Skeletal muscle cell (primary cell): ENCODE data around the gene HEYL.
"Not testable (repeated sequence)": the region's sequence is repeated elsewhere in the genome, so short reads cannot be mapped to it uniquely, and the experiment has no call there.

ENCODE experiments used
- DNase-seq: peaks from one replicate; pipeline ENCODE4 v3.0.0-alpha.2; 2010; ENCODE audit warnings: low read depth
- H3K4me3 ChIP-seq: 2 replicates; pipeline ENCODE4 v1.5.1; 2011; ENCODE audit warnings: low read depth, mild to moderate bottlenecking, control low read depth, low read length, moderate library complexity

The HEYL gene

GRCh38 chr1:39617488-39618049 lies 21.9 kb downstream of the HEYL start:
- no peak for DNase-seq
- no peak overlapping the region for H3K4me3 ChIP-seq

- H3K4me3 ChIP-seq: no peak overlapping the region
- DNase-seq: no peak
Measured at GRCh38 chr1:39615086-39615673, 24.3 kb downstream of the HEYL start.

DNA sequence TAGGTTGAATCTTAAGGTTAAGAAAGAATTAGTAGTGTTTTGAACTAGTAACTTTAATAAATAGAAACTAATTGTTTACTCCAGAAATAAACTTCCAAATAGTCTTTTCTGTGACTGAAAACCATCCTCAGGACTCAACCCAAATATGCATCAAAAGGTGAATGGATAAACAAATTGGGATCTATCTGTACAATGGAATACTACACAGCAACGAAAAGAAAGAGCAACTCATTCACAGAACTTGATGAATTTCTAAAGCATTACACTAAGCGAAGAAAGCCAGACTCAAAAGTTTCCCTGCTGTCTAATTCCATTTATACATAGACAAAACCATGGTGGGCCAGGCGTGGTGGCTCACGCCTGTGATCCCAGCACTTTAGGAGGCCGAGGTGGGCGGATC lies 25.0 kb downstream of the HEYL start:
- H3K4me3 ChIP-seq: no peak overlapping the region
- no peak for DNase-seq

GRCh38 chr1:39613250-39613649 lies 26.2 kb downstream of the HEYL start:
- DNase-seq: no peak
- no peak overlapping the region for H3K4me3 ChIP-seq

DNA sequence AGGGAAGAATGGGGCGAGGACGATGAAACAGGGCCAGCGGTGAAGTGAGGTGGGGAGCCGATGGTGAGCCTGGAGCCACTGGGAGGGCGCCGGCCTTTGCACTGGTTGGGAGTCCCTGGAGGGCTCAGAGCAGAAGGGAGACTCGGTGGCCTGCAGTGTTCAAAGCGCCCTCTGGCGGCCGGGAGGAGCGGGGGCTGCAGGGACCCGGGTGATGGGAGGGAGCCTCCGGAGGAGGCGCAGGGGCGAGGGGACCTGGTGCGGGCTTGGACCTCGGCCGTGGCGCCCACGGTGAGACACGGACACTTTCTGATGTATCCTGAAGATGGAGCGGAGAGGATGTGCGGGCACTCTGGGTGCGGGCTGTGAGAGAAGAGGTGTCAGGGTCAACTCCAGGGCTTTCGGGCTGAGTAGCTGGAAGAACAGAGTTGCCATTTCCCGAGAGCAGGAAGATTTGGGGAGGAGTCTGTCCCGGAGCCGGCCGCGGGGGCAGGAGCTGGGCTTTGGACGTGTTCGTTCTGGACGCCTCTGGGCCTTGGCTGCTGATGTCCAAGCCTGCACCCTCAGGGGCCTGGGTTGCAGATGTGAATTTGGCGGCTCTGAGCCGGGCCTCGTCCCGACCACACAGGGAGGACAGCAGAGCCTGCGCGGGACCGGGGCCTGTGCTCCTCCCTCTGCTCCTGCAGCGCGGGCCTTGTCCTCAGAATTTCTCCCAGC lies 29.7 kb downstream of the HEYL start:
- no peak overlapping the region for H3K4me3 ChIP-seq
- DNase-seq: no peak

DNA sequence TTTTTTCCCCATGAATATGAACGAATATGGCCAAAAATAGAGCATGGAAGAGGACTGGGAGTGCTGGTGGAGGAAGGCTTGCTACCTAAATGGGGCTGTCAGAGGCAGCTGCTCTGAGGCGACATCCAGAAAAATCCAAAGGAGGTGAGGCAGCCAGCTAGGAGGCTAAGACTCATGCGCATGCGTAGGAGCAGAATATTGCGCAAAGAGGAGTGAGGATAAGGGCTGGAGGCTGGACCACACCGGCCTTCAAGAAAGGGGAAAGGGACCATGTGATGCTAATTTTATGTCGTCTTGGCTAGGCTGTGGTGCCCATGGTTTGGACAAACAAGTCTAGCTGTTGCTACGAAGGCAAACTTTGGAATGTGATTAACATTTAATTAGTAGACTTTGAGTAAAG lies 30.5 kb downstream of the HEYL start:
- DNase-seq: no peak
- H3K4me3 ChIP-seq: no peak overlapping the region

- H3K4me3 ChIP-seq, DNase-seq: not testable (repeated sequence)
Measured at GRCh38 chr1:39603677-39604076, 35.8 kb downstream of the HEYL start.

GRCh38 chr1:39601667-39602255 lies 37.7 kb downstream of the HEYL start:
- not testable (repeated sequence) for DNase-seq, H3K4me3 ChIP-seq

- DNase-seq: no peak
Measured at GRCh38 chr1:39596163-39596562, 43.3 kb downstream of the HEYL start.

GRCh38 chr1:39593386-39593785 lies 46.1 kb downstream of the HEYL start:
- H3K4me3 ChIP-seq: no peak overlapping the region
- no peak for DNase-seq

More at GRCh38 chr1:39596163-39596562, 43.3 kb downstream of the HEYL start:
- H3K4me3 ChIP-seq: no peak overlapping the region

DNA sequence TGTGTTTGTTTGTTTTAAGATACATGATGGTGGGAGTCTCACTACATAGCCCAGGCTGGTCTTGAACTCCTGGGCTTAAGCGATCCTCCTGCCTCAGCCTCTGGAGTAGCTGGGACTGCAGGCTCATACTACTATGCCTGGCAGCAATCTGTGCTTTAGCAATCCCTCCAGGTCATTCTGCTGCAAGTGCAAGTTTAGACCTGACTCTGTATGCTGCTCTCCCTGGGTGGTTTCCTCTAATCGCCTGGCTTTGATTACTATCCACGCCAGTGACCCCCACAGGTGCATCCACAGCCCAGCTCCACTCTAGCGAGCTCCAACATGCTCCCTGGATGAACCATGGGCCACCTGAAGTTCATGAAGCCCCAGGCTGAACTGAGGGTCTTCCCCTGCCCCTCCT lies 47.4 kb downstream of the HEYL start:
- H3K4me3 ChIP-seq: no peak overlapping the region

GRCh38 chr1:39590546-39590945 lies 48.9 kb downstream of the HEYL start:
- no peak for DNase-seq

More for the DNA sequence above, 47.4 kb downstream of the HEYL start:
- no peak for DNase-seq

GRCh38 chr1:39585933-39586332 lies 53.5 kb downstream of the HEYL start:
- no peak for DNase-seq
- H3K4me3 ChIP-seq: no peak overlapping the region

More at GRCh38 chr1:39590546-39590945, 48.9 kb downstream of the HEYL start:
- H3K4me3 ChIP-seq: no peak overlapping the region

DNA sequence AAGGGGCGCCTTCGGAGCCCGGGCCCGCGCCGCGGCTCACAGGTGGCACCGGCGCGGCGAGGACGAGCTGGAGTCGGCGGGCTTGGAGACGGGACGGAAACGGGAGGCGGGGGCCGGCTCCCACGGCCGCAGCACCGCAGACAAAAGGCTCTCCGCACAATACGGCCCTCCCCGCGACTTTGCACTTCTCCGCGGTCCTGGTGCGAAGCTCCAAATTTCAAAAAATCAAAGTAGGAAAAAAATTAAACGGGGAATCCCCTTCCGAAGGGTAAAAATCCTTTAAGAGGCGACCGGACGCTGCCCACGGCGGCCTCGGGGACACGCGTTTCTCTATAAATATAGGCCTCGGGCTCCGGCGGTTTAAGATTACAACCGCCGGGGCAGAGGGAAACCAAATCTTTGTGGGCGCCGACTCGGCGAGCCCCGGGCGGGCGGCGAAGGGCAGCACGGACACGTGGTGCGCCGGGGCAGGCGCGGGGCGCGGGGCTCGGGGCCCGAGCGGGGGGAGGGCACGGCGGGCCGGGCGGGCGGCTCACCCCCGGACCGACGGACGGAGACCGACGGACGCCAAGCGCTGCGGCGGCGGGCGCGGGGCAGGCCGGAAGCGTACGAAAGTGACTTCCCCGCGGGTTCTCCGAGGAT lies 63.3 kb downstream of the HEYL start:
- peak overlapping the region; percentile 86 for H3K4me3 ChIP-seq
- DNase-seq: no peak

DNA sequence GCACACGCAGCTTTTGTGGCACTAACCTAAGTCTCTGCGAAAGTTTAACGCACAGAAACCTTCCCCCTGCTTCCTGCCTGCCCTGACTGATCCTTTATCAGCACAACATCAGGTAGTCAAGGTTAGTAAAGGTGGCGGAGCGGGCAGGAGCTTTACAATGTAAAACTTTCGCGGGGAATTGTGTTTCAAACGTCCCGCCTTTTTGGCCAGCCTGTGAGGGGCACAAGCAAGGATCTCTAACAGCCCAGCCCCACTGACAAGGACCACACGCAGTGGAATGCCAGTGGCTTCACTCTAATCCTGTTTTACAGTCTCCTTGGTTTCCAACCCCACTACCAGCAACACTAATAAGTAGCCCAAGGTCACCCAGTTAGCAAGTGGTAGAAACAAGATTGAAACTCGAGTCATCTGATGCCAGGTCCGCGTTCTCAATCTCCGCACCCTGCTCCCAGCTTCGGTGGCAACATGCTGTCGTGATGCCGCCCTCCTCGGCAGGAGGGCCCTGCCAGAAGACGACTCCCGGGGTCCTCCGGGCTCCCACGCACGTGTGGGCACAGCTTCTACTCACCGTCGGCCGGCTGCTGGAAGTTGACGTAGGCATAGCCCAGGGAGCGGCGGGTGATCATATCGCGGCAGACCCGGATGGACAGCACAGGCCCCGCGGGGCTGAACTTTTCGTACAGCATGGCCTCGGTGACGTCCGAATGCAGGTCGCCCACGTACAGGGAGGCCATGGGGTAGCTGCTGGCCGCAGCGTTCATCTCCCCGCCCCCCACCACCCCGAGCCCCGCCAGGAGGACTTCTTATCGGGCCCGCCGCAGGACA lies 64.0 kb downstream of the HEYL start:
- DNase-seq: peak; percentile 55
- H3K4me3 ChIP-seq: peak overlapping the region; percentile 86

GRCh38 chr1:39574646-39575045 lies 64.8 kb downstream of the HEYL start:
- H3K4me3 ChIP-seq: peak overlapping the region; percentile 86
- no peak for DNase-seq
